Nephron (organoid): ENCODE results near the gene CUBN.
A peak's percentile ranks its signal among the peaks of the same experiment; 100 is the strongest.

Source experiments
- H3K27ac Mint-ChIP-seq, 3 experiments: 2 replicates each; pipeline ENCODE4 v1.8.0; 2020; ENCODE audit warnings: mixed read lengths in 3 of 3, mild to moderate bottlenecking in 2 of 3, moderate library complexity in 1 of 3
- H3K27me3 Mint-ChIP-seq: 2 replicates; pipeline ENCODE4 v1.8.0; 2021; ENCODE audit warnings: low read depth, mild to moderate bottlenecking, moderate library complexity, mixed read lengths
- H3K36me3 Mint-ChIP-seq: 2 replicates; pipeline ENCODE4 v1.8.0; 2020; ENCODE audit warnings: low read depth, mixed read lengths
- H3K4me1 Mint-ChIP-seq: 2 replicates; pipeline ENCODE4 v1.8.0; 2020; ENCODE audit warnings: mixed read lengths
- H3K4me3 Mint-ChIP-seq, 3 experiments: 2 replicates each; pipeline ENCODE4 v1.8.0; 2020; ENCODE audit warnings: mild to moderate bottlenecking in 3 of 3, mixed read lengths in 3 of 3, moderate library complexity in 2 of 3
- H3K9me3 Mint-ChIP-seq: 2 replicates; pipeline ENCODE4 v1.8.0; 2020; ENCODE audit warnings: mixed read lengths
- TF ChIP-seq, protein P1 (sequence below), 3 experiments: fragments of 200-600 bp; sonication (generic); IDR thresholded peaks; one replicate each; pipeline ENCODE4 v1.5.0; 2021; ENCODE audit warnings: antibody characterized with exemption in 3 of 3; ENCODE audit not compliant: unreplicated experiment in 3 of 3

CUBN gene

GRCh38 chr10:16905320-16905719 lies 224.3 kb downstream of the CUBN start:
- Mint-ChIP-seq H3K9me3 (peaks cover 7% of the 10 kb centered on the region), H3K4me3 (no peak overlapping the region)

DNA sequence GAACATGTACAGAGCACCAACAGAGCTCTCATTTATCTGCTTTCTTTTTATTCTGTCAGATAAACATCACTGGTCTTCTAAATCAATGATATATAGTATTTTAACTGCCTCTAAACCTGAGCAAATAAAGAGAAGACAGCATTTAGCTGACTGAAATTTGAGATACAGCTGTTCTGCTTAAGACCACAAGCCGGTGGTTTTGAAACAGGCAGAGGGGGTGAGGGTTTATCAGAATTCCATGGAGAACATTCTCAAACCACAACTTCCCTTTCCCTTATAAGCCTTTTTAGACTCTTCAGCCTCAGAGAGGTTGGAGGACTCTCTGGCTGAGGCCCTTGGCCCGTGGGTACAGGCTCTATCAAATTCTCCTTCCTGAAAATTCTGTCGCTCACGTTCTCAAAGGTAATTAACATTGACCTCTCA lies 225.0 kb downstream of the CUBN start:
- Mint-ChIP-seq H3K27me3 (no peaks in the 10 kb centered on the region), H3K36me3 (peaks cover 18% of the 10 kb centered on the region), H3K27ac (peak overlapping the region in 2 of 3 experiments; percentile 25 to 68), H3K4me1 (peaks cover 28% of the 10 kb centered on the region), H3K4me3 (no peak overlapping the region), H3K9me3 (peaks cover 7% of the 10 kb centered on the region)
- TF ChIP-seq, protein P1, sequence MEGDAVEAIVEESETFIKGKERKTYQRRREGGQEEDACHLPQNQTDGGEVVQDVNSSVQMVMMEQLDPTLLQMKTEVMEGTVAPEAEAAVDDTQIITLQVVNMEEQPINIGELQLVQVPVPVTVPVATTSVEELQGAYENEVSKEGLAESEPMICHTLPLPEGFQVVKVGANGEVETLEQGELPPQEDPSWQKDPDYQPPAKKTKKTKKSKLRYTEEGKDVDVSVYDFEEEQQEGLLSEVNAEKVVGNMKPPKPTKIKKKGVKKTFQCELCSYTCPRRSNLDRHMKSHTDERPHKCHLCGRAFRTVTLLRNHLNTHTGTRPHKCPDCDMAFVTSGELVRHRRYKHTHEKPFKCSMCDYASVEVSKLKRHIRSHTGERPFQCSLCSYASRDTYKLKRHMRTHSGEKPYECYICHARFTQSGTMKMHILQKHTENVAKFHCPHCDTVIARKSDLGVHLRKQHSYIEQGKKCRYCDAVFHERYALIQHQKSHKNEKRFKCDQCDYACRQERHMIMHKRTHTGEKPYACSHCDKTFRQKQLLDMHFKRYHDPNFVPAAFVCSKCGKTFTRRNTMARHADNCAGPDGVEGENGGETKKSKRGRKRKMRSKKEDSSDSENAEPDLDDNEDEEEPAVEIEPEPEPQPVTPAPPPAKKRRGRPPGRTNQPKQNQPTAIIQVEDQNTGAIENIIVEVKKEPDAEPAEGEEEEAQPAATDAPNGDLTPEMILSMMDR (IDR thresholded peaks at IDR 0.05; ENCODE audit: unreplicated experiment in 3 of 3) = no peak

More at GRCh38 chr10:16905320-16905719, 224.3 kb downstream of the CUBN start:
- TF ChIP-seq, protein P1 (IDR thresholded peaks at IDR 0.05; ENCODE audit: unreplicated experiment in 3 of 3) = no peak
- H3K4me1 Mint-ChIP-seq = peaks cover 34% of the 10 kb centered on the region
- peak overlapping the region in 2 of 3 experiments; percentile 25 to 68 for H3K27ac Mint-ChIP-seq
- H3K27me3 Mint-ChIP-seq = no peaks in the 10 kb centered on the region
- peaks cover 18% of the 10 kb centered on the region for H3K36me3 Mint-ChIP-seq

DNA sequence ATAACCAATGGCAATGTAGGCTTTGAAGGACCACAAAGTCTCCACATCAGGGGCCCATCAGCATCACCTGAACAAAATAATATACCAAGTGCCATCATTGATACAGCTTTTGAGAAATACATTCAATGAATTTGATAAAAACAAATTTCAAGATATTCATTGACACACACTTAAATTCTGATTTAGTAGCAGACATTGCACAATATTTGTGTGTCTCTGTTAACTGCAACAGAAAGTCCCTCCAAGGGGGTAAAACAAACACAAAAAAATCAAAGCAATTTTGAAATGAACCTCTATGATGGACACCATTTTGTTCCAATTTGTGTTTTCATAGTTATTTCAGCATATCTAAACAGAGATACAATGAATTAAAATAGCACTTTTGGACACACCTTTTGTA lies 225.6 kb downstream of the CUBN start:
- peaks cover 25% of the 10 kb centered on the region for H3K4me1 Mint-ChIP-seq

GRCh38 chr10:16902606-16903005 lies 227.0 kb downstream of the CUBN start:
- TF ChIP-seq, protein P1 (IDR thresholded peaks at IDR 0.05; ENCODE audit: unreplicated experiment in 3 of 3) = no peak
- H3K4me1 Mint-ChIP-seq = peaks cover 32% of the 10 kb centered on the region
- H3K36me3 Mint-ChIP-seq = peaks cover 18% of the 10 kb centered on the region
- H3K4me3 Mint-ChIP-seq = no peak overlapping the region
- H3K27ac Mint-ChIP-seq = no peak overlapping the region
- peaks cover 7% of the 10 kb centered on the region for H3K9me3 Mint-ChIP-seq
- no peaks in the 10 kb centered on the region for H3K27me3 Mint-ChIP-seq

More for the DNA sequence above, 225.6 kb downstream of the CUBN start:
- Mint-ChIP-seq H3K36me3 (peaks cover 18% of the 10 kb centered on the region), H3K9me3 (peaks cover 7% of the 10 kb centered on the region), H3K27ac (no peak overlapping the region), H3K27me3 (no peaks in the 10 kb centered on the region), H3K4me3 (no peak overlapping the region)
- TF ChIP-seq, protein P1 (IDR thresholded peaks at IDR 0.05; ENCODE audit: unreplicated experiment in 3 of 3) = no peak

- peaks cover 17% of the 10 kb centered on the region for H3K9me3 Mint-ChIP-seq
- H3K27me3 Mint-ChIP-seq = no peaks in the 10 kb centered on the region
- no peak overlapping the region for H3K4me3 Mint-ChIP-seq
- H3K36me3 Mint-ChIP-seq = peaks cover 25% of the 10 kb centered on the region
- H3K27ac Mint-ChIP-seq = no peak overlapping the region
- TF ChIP-seq, protein P1 (IDR thresholded peaks at IDR 0.05; ENCODE audit: unreplicated experiment in 3 of 3) = no peak
- H3K4me1 Mint-ChIP-seq = peaks cover 23% of the 10 kb centered on the region
Observed at GRCh38 chr10:16901106-16901505, 228.5 kb downstream of the CUBN start.

DNA sequence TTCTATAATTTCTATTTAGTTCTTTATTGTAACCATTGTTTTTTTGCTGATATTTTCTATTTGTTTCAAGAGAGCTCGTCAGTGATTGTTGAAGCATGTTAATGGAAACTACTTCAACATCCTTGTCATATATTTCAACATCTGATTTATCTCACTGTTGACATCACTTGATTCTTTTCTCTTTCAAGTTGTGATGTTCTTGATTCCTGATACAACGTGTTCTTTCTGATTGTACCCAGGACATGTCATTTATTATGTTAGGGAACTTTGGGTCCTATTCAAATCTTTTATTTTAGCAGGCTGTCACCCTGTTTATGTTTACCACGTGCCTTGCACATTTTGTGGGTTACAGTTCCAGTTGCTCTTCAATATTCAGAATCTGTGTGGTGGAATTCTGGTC lies 232.6 kb downstream of the CUBN start:
- Mint-ChIP-seq H3K27ac (no peak overlapping the region), H3K27me3 (no peaks in the 10 kb centered on the region), H3K36me3 (peaks cover 11% of the 10 kb centered on the region), H3K9me3 (peaks cover 12% of the 10 kb centered on the region), H3K4me3 (no peak overlapping the region), H3K4me1 (peaks cover 16% of the 10 kb centered on the region)
- TF ChIP-seq, protein P1 (IDR thresholded peaks at IDR 0.05; ENCODE audit: unreplicated experiment in 3 of 3) = no peak
